ENCODE measurements around the gene CDH22.

Gene CDH22

DNA sequence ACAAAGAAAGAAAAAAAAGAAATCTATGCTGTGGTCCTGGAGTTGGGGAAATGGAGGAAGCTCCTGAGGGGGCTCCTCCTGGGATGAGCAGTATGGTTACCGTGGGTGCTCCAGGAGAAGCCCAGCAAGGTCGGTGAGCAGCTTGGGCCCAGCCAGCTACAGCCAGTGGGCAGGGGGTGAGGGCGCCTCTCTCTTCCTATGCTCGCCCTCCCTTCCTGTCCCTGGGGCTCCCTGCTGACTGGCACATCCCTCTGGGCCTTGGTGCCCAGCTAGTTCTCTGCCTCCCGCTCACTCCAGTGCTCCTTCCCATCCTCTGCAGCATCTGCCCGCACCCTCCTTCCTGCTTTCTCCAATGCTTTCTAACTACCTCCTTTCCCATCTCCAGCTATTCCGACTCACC is 173.6 kb downstream of the CDH22 start:
- H3K9ac ChIP-seq (ENCODE audit: low read depth, low read length): no peak overlapping the region
- no peaks in the 10 kb centered on the region for H3K4me1 ChIP-seq (ENCODE audit: insufficient read depth, low read length)
- no peaks in the 10 kb centered on the region for H3K79me2 ChIP-seq (ENCODE audit: insufficient read depth, low read length)
- H3K4me2 ChIP-seq (ENCODE audit: insufficient read depth, low read length): no peak overlapping the region
- DNase-seq: no peak
- no peak overlapping the region for H3K27ac ChIP-seq (ENCODE audit: low read length)
- no peaks in the 10 kb centered on the region for H3K36me3 ChIP-seq (ENCODE audit: insufficient read depth, low read length)
- peaks cover 14% of the 10 kb centered on the region for H4K20me1 ChIP-seq (ENCODE audit: insufficient read depth, low read length)
- no peaks in the 10 kb centered on the region for H3K9me3 ChIP-seq (ENCODE audit: insufficient read depth, low read length, severe bottlenecking)
- TF ChIP-seq CTCF (IDR thresholded peaks at IDR 0.05; ENCODE audit: borderline replicate concordance, extremely low read depth, low read length, poor library complexity, severe bottlenecking) (no peak), EZH2 (IDR thresholded peaks at IDR 0.05; ENCODE audit: borderline replicate concordance, low read depth, low read length, severe bottlenecking) (no peak)
- no peak overlapping the region for H3K4me3 ChIP-seq (ENCODE audit: low read depth in 1 of 2, low read length in 2 of 2)
- H3K27me3 ChIP-seq (ENCODE audit: insufficient read depth, low read length, poor library complexity): peaks cover 37% of the 10 kb centered on the region
- no peak overlapping the region for H2AFZ ChIP-seq (ENCODE audit: low read depth, low read length)
- no peak for ATAC-seq (ENCODE audit: insufficient read depth, low read depth)

DNA sequence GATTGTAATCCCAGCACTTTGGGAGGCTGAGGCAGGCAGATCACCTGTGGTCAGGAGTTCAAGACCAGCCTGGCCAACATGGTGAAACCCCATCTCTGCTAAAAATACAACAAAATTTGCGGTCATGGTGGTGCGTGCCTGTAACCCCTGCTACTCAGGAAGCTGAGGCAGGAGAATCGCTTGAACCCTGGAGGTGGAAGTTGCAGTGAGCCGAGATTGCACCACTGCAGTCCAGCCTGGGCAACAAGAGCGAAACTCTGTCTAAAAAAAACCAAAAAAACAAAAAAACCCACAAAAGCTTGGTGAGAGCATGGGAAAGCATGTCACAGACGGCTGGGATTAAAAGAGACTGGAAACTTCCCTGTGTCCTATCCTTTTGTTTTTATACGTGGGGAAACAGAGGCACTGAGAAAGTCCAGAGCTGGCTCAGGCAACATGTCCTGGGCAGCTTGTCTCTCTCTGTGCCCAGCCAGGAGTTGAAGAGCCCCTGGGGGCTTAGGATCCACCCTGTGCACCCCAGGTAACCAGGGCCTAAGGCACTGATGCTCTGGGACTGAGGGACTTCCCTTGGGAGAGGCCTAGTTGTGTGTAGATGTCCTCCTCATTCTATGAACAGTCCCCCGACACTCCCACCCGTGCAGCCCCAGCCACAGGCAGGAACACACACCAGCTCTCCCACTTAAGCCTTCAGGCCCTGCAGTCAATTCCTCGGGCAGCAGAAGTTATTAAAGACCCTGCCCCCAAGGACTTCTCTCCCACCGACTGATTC is 174.2 kb downstream of the CDH22 start:
- H3K36me3 ChIP-seq (ENCODE audit: insufficient read depth, low read length): no peaks in the 10 kb centered on the region
- H3K4me3 ChIP-seq (ENCODE audit: low read depth in 1 of 2, low read length in 2 of 2): no peak overlapping the region
- TF ChIP-seq EZH2 (IDR thresholded peaks at IDR 0.05; ENCODE audit: borderline replicate concordance, low read depth, low read length, severe bottlenecking) (no peak), CTCF (IDR thresholded peaks at IDR 0.05; ENCODE audit: borderline replicate concordance, extremely low read depth, low read length, poor library complexity, severe bottlenecking) (no peak)
- DNase-seq: no peak
- H3K27me3 ChIP-seq (ENCODE audit: insufficient read depth, low read length, poor library complexity): peaks cover 32% of the 10 kb centered on the region
- no peak for ATAC-seq (ENCODE audit: insufficient read depth, low read depth)
- no peak overlapping the region for H2AFZ ChIP-seq (ENCODE audit: low read depth, low read length)
- no peak overlapping the region for H3K27ac ChIP-seq (ENCODE audit: low read length)
- H3K9ac ChIP-seq (ENCODE audit: low read depth, low read length): no peak overlapping the region
- H3K4me2 ChIP-seq (ENCODE audit: insufficient read depth, low read length): no peak overlapping the region
- no peaks in the 10 kb centered on the region for H3K9me3 ChIP-seq (ENCODE audit: insufficient read depth, low read length, severe bottlenecking)
- H3K4me1 ChIP-seq (ENCODE audit: insufficient read depth, low read length): no peaks in the 10 kb centered on the region
- no peaks in the 10 kb centered on the region for H3K79me2 ChIP-seq (ENCODE audit: insufficient read depth, low read length)
- peaks cover 11% of the 10 kb centered on the region for H4K20me1 ChIP-seq (ENCODE audit: insufficient read depth, low read length)

DNA sequence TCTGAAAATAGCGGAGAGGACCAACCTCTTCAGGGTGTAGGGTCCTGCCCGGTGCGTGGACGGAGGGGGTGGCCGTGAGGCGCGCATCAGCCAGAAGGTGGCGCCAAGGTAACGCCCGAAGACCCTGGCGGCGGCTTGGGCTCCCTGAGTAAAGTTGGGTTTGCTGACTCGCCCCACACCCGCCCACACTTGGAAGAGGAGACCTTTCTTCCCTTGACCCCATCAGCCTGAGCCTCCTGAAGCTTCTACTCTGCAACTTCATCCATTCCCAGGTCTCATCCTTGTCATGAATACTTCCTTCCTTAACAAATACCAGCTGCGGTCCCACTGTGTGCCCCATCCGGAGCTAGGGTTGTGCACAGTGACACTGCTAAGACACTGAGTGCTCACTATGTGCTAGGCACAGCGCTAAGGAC is 175.6 kb downstream of the CDH22 start:
- Histone ChIP-seq H4K20me1 (ENCODE audit: insufficient read depth, low read length) (peaks cover 16% of the 10 kb centered on the region), H3K9me3 (ENCODE audit: insufficient read depth, low read length, severe bottlenecking) (no peaks in the 10 kb centered on the region), H3K36me3 (ENCODE audit: insufficient read depth, low read length) (no peaks in the 10 kb centered on the region), H3K27ac (ENCODE audit: low read length) (no peak overlapping the region), H3K4me3 (ENCODE audit: low read depth in 1 of 2, low read length in 2 of 2) (no peak overlapping the region), H2AFZ (ENCODE audit: low read depth, low read length) (no peak overlapping the region), H3K4me2 (ENCODE audit: insufficient read depth, low read length) (no peak overlapping the region), H3K27me3 (ENCODE audit: insufficient read depth, low read length, poor library complexity) (peaks cover 29% of the 10 kb centered on the region), H3K9ac (ENCODE audit: low read depth, low read length) (no peak overlapping the region), H3K4me1 (ENCODE audit: insufficient read depth, low read length) (no peaks in the 10 kb centered on the region), H3K79me2 (ENCODE audit: insufficient read depth, low read length) (no peaks in the 10 kb centered on the region)
- DNase-seq (peak; percentile 67), ATAC-seq (ENCODE audit: insufficient read depth, low read depth) (peak; percentile 94)
- no peak for TF ChIP-seq EZH2 (IDR thresholded peaks at IDR 0.05; ENCODE audit: borderline replicate concordance, low read depth, low read length, severe bottlenecking)
- peak; percentile 89 for TF ChIP-seq CTCF (IDR thresholded peaks at IDR 0.05; ENCODE audit: borderline replicate concordance, extremely low read depth, low read length, poor library complexity, severe bottlenecking)

Measured in DND-41 (cell line).